DOHH2 (cell line): Measurements from ENCODE around the gene CDC6.
A peak's percentile ranks its signal among the peaks of the same experiment; 100 is the strongest.

Experiments used
- H3F3A ChIP-seq: fragments of 200-600 bp; sonication (generic), shearing (Covaris generic); 2 replicates; pipeline ENCODE4 v1.6.0; 2016; ENCODE audit warnings: antibody characterized with exemption, mild to moderate bottlenecking; ENCODE audit not compliant: control insufficient read depth, insufficient read depth
- H3K27ac ChIP-seq: fragments of 200-600 bp; sonication (generic); 2 replicates; pipeline ENCODE4 v1.5.1; 2014; ENCODE audit warnings: low read depth, mild to moderate bottlenecking, low read length, moderate library complexity
- H3K27me3 ChIP-seq: fragments of 200-600 bp; sonication (generic); 2 replicates; pipeline ENCODE4 v1.6.1; 2014; ENCODE audit warnings: mild to moderate bottlenecking, low read length, mixed read lengths; ENCODE audit not compliant: control insufficient read depth
- H3K36me3 ChIP-seq: fragments of 200-600 bp; sonication (generic); 2 replicates; pipeline ENCODE4 v1.6.1; 2014; ENCODE audit warnings: mild to moderate bottlenecking, low read length, moderate library complexity, mixed read lengths; ENCODE audit not compliant: control insufficient read depth
- H3K4me1 ChIP-seq: fragments of 200-600 bp; sonication (generic); 2 replicates; pipeline ENCODE4 v1.6.1; 2014; ENCODE audit warnings: mild to moderate bottlenecking, low read length, mixed read lengths; ENCODE audit not compliant: control insufficient read depth
- H3K4me2 ChIP-seq: fragments of 200-600 bp; sonication (generic); 2 replicates; pipeline ENCODE4 v1.6.0; 2014; ENCODE audit warnings: mild to moderate bottlenecking, low read length, moderate library complexity
- H3K4me3 ChIP-seq: fragments of 200-600 bp; sonication (generic); 2 replicates; pipeline ENCODE4 v1.5.1; 2014; ENCODE audit warnings: mild to moderate bottlenecking, low read length, mixed read lengths
- H3K79me2 ChIP-seq: fragments of 200-600 bp; sonication (generic); 2 replicates; pipeline ENCODE4 v1.6.1; 2014; ENCODE audit warnings: mild to moderate bottlenecking, low read length, mixed read lengths; ENCODE audit not compliant: control insufficient read depth
- H3K9me2 ChIP-seq: fragments of 200-600 bp; sonication (generic); replicated peaks from 2 replicates; pipeline ENCODE4 v1.6.1; 2014; ENCODE audit warnings: mild to moderate bottlenecking, low read length, mixed read lengths; ENCODE audit not compliant: control insufficient read depth
- H3K9me3 ChIP-seq: fragments of 200-600 bp; sonication (generic); 2 replicates; pipeline ENCODE4 v1.6.1; 2014; ENCODE audit warnings: antibody characterized with exemption, low read length, mixed read lengths; ENCODE audit not compliant: control insufficient read depth, insufficient read depth
- H4K20me1 ChIP-seq: fragments of 200-600 bp; sonication (generic); 2 replicates; pipeline ENCODE4 v1.6.0; 2014; ENCODE audit warnings: low read depth, mild to moderate bottlenecking, antibody characterized with exemption, low read length, moderate library complexity; ENCODE audit not compliant: control insufficient read depth, insufficient read depth
- EZH2phosphoT487 ChIP-seq: fragments of 200-600 bp; sonication (generic); IDR thresholded peaks from 2 replicates; pipeline ENCODE4 v1.6.1; 2017; ENCODE audit warnings: borderline replicate concordance, mild to moderate bottlenecking, antibody characterized with exemption, low read length, moderate library complexity, mixed read lengths
- TF ChIP-seq, protein P1 (sequence below): fragments of 200-600 bp; sonication (generic); IDR thresholded peaks from one replicate; pipeline ENCODE4 v1.5.1; 2014; ENCODE audit warnings: antibody characterized with exemption, mild to moderate bottlenecking, low read depth, low read length; ENCODE audit not compliant: poor library complexity, severe bottlenecking

CDC6 gene

DNA sequence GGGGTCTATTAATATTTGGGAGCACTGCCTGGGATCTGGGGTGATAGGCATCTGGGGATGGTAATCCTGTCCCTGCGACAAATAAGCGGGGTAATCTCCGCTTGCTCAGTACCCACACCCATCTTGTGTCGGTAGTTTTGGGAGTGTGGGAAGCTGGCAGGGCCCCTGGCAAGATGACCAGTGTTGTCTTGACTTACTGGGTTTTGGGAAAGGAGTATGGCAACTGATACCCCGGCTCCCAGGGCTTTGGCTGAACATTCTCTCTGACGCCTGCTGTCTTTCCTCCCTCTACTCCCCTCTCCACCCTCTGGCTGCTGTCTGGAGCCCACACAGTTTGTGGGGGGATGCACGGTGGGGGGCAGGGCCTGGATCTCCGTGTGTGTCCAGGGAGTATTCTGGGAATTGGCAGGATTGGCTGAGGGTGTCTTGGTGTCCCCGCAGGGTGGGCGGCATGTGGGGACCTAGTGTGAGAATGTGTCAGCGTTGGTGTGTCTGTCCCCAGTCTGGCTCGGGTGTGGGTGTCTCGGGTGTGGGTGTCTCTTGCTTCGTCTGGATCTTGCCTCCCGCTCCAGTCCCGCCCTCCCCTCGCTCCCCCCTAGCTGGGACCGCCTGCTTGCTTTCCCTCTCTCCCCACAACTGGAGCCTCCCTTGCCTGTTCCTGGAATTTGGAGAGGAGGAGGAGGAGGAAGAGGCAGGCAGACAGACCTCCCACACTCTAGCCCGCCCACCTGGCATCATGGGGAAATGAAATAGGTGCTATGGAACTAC lies 33.3 kb downstream of the CDC6 start:
- H3K9me2 ChIP-seq, result no peaks in the 10 kb centered on the region
- no peak for TF ChIP-seq EZH2phosphoT487
- TF ChIP-seq, protein P1, sequence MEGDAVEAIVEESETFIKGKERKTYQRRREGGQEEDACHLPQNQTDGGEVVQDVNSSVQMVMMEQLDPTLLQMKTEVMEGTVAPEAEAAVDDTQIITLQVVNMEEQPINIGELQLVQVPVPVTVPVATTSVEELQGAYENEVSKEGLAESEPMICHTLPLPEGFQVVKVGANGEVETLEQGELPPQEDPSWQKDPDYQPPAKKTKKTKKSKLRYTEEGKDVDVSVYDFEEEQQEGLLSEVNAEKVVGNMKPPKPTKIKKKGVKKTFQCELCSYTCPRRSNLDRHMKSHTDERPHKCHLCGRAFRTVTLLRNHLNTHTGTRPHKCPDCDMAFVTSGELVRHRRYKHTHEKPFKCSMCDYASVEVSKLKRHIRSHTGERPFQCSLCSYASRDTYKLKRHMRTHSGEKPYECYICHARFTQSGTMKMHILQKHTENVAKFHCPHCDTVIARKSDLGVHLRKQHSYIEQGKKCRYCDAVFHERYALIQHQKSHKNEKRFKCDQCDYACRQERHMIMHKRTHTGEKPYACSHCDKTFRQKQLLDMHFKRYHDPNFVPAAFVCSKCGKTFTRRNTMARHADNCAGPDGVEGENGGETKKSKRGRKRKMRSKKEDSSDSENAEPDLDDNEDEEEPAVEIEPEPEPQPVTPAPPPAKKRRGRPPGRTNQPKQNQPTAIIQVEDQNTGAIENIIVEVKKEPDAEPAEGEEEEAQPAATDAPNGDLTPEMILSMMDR, result no peak
- H3K4me3 ChIP-seq, result peak overlapping the region; percentile 94
- H3K4me2 ChIP-seq, result peak overlapping the region; percentile 80
- peaks cover 90% of the 10 kb centered on the region for H3K4me1 ChIP-seq
- peak overlapping the region; percentile 83 for H3K27ac ChIP-seq
- no peaks in the 10 kb centered on the region for H3K27me3 ChIP-seq
- no peaks in the 10 kb centered on the region for H3K9me3 ChIP-seq
- H3F3A ChIP-seq, result no peaks in the 10 kb centered on the region
- H3K36me3 ChIP-seq, result no peaks in the 10 kb centered on the region
- peaks cover 72% of the 10 kb centered on the region for H3K79me2 ChIP-seq
- H4K20me1 ChIP-seq, result peaks cover 14% of the 10 kb centered on the region

DNA sequence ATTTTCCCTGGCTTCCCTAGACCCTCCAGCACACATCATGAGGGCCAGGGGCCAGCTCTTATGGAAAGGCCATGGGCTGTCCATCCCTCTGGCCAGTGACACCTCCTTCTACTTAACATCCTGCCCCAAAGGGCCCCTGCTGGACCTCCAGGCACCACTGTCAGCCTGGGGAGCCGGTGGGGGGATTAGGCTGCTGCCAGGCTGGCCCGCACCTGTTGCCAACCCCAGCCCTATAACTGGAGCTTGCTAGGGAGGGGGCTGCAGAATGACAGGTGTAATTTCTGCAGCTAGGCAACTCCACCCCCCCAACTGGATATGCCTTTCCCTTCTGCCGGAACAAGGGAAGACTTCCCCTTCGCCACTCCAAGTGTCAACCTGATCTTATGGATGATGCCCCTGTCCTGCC lies 33.8 kb downstream of the CDC6 start:
- H3F3A ChIP-seq, result no peaks in the 10 kb centered on the region
- no peaks in the 10 kb centered on the region for H3K9me3 ChIP-seq
- H3K27me3 ChIP-seq, result no peaks in the 10 kb centered on the region
- peaks cover 20% of the 10 kb centered on the region for H4K20me1 ChIP-seq
- H3K4me2 ChIP-seq, result peak overlapping the region; percentile 80
- H3K4me1 ChIP-seq, result peaks cover 90% of the 10 kb centered on the region
- no peaks in the 10 kb centered on the region for H3K9me2 ChIP-seq
- TF ChIP-seq EZH2phosphoT487, result no peak
- peaks cover 77% of the 10 kb centered on the region for H3K79me2 ChIP-seq
- H3K4me3 ChIP-seq, result peak overlapping the region; percentile 94
- H3K36me3 ChIP-seq, result no peaks in the 10 kb centered on the region
- peak overlapping the region; percentile 83 for H3K27ac ChIP-seq

DNA sequence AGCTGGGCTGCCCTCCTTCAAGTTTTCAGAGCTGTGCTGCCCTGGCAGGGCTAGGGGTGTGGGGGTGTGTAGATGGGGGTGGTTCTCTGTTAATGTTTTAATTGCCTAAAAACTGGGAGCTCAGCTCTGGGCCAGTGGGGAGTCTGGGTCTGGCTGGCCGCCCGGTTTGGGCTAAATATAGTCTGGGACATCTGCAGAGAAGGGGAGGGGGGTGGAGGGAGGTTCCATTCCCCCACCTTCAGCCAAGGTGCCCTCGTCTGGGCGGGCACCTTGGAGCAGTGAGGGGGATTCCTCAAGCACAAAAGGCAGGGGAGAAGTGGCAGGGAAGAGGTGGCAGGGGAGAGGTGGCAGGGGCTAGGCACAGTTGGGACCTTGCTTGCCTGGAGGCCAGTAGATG lies 34.3 kb downstream of the CDC6 start:
- Histone ChIP-seq H3K27me3 (no peaks in the 10 kb centered on the region), H3F3A (no peaks in the 10 kb centered on the region), H3K4me2 (peak overlapping the region; percentile 80), H3K27ac (peak overlapping the region; percentile 83), H3K4me1 (peaks cover 91% of the 10 kb centered on the region), H3K36me3 (no peaks in the 10 kb centered on the region), H3K4me3 (peak overlapping the region; percentile 94), H4K20me1 (peaks cover 24% of the 10 kb centered on the region), H3K79me2 (peaks cover 82% of the 10 kb centered on the region), H3K9me2 (no peaks in the 10 kb centered on the region), H3K9me3 (no peaks in the 10 kb centered on the region)
- no peak for TF ChIP-seq EZH2phosphoT487
- TF ChIP-seq, protein P1, result no peak
